Fibroblast of skin of right biceps (primary cell): Measurements from ENCODE around the gene MAPKAP1.

Experiments
- DNase-seq: peaks from one replicate; pipeline ENCODE4 v3.0.0-alpha.2; 2013

MAPKAP1 gene

GRCh38 chr9:125663127-125663526 is 43.9 kb downstream of the MAPKAP1 start:
- peak; percentile 69 for DNase-seq

- DNase-seq = no peak
Observed at GRCh38 chr9:125660557-125660956, 46.5 kb downstream of the MAPKAP1 start.

- DNase-seq = peak; percentile 86
Observed at GRCh38 chr9:125659954-125660353, 47.1 kb downstream of the MAPKAP1 start.

GRCh38 chr9:125659201-125659840 is 47.7 kb downstream of the MAPKAP1 start:
- peak; percentile 40 for DNase-seq

GRCh38 chr9:125656560-125656959 is 50.4 kb downstream of the MAPKAP1 start:
- no peak for DNase-seq

GRCh38 chr9:125655691-125656410 is 51.2 kb downstream of the MAPKAP1 start:
- peak; percentile 83 for DNase-seq

- DNase-seq = peak; percentile 61
Observed at GRCh38 chr9:125655066-125655633, 51.9 kb downstream of the MAPKAP1 start.

GRCh38 chr9:125654121-125654520 is 52.9 kb downstream of the MAPKAP1 start:
- no peak for DNase-seq

- no peak for DNase-seq
Observed at GRCh38 chr9:125653325-125653724, 53.7 kb downstream of the MAPKAP1 start.

GRCh38 chr9:125652759-125653158 is 54.2 kb downstream of the MAPKAP1 start:
- no peak for DNase-seq

- no peak for DNase-seq
Observed at GRCh38 chr9:125652233-125652594, 54.8 kb downstream of the MAPKAP1 start.

GRCh38 chr9:125651576-125652232 is 55.3 kb downstream of the MAPKAP1 start:
- no peak for DNase-seq

- peak; percentile 75 for DNase-seq
Observed at GRCh38 chr9:125650271-125650737, 56.7 kb downstream of the MAPKAP1 start.

- no peak for DNase-seq
Observed at GRCh38 chr9:125649826-125650225, 57.2 kb downstream of the MAPKAP1 start.

GRCh38 chr9:125649315-125649714 is 57.7 kb downstream of the MAPKAP1 start:
- DNase-seq = peak; percentile 92

GRCh38 chr9:125648294-125648693 is 58.7 kb downstream of the MAPKAP1 start:
- DNase-seq = no peak

- DNase-seq = no peak
Observed at GRCh38 chr9:125646621-125647100, 60.3 kb downstream of the MAPKAP1 start.

GRCh38 chr9:125646217-125646616 is 60.8 kb downstream of the MAPKAP1 start:
- DNase-seq = no peak

GRCh38 chr9:125644819-125645507 is 62.0 kb downstream of the MAPKAP1 start:
- DNase-seq = no peak

GRCh38 chr9:125642311-125642710 is 64.7 kb downstream of the MAPKAP1 start:
- no peak for DNase-seq

- DNase-seq = no peak
Observed at GRCh38 chr9:125639057-125639456, 68.0 kb downstream of the MAPKAP1 start.

GRCh38 chr9:125638239-125639045 is 68.6 kb downstream of the MAPKAP1 start:
- no peak for DNase-seq
